Measurements from ENCODE around the gene USP37.

GRCh38 chr2:218564056-218564455, 4.1 kb downstream of the USP37 start:
- no peak for TF ChIP-seq CTCF (IDR thresholded peaks at IDR 0.05)
- no peak for TF ChIP-seq POLR2AphosphoS5 (IDR thresholded peaks at IDR 0.05)
- TF ChIP-seq EP300 (IDR thresholded peaks at IDR 0.05), result no peak

All from esophagus muscularis mucosa (tissue), 4 donors.